Keratinocyte (primary cell): ENCODE data around the gene GRIK4. TPM values are rescaled to one million over a fixed set of nuclear protein-coding genes. Genes with fewer than 3 reads are reported as not detected.

Experiments used
- DNase-seq: peaks from one replicate; pipeline ENCODE4 v3.0.0-alpha.2; 2011; ENCODE audit warnings: low read depth, missing footprints, low spot score
- FAIRE-seq: peaks from 2 replicates; lab custom pipeline; 2011; peaks lifted over from hg19 to GRCh38; lab: Jason Lieb, UNC
- H2AFZ ChIP-seq: 2 replicates; pipeline ENCODE4 v1.6.0; 2012; ENCODE audit warnings: low read length, control low read depth, inconsistent platforms; ENCODE audit not compliant: control insufficient read depth
- H3K27ac ChIP-seq: 2 replicates; pipeline ENCODE4 v1.5.1; 2011; ENCODE audit warnings: low read length; ENCODE audit not compliant: control insufficient read depth, insufficient read depth
- H3K27me3 ChIP-seq: 3 replicates; pipeline ENCODE4 v1.6.0; 2011; ENCODE audit warnings: low read length; ENCODE audit not compliant: control insufficient read depth, insufficient read depth; ENCODE audit errors: extremely low read depth
- H3K36me3 ChIP-seq, 2 experiments: 2 replicates in 1 of 2; 3 replicates in 1 of 2; pipeline ENCODE4 v1.5.1; 2011; ENCODE audit warnings: low read length in 2 of 2, mild to moderate bottlenecking in 1 of 2; ENCODE audit not compliant: control insufficient read depth in 2 of 2, insufficient read depth in 2 of 2; ENCODE audit errors: extremely low read depth in 1 of 2
- H3K4me1 ChIP-seq: 3 replicates; pipeline ENCODE4 v1.5.1; 2011; ENCODE audit warnings: low read length; ENCODE audit not compliant: control insufficient read depth, insufficient read depth; ENCODE audit errors: extremely low read depth
- H3K4me2 ChIP-seq: 3 replicates; pipeline ENCODE4 v1.6.0; 2011; ENCODE audit warnings: low read depth, low read length; ENCODE audit not compliant: control insufficient read depth, insufficient read depth; ENCODE audit errors: extremely low read depth
- H3K4me3 ChIP-seq, 3 experiments: fragments of 200-600 bp in 1 of 3; sonication (generic) in 1 of 3; 2 replicates in 2 of 3; 3 replicates in 1 of 3; pipeline ENCODE4 v1.5.1; 2011 to 2016; ENCODE audit warnings: low read length in 3 of 3, mild to moderate bottlenecking in 3 of 3, control low read depth in 2 of 3, inconsistent platforms in 1 of 3, low read depth in 1 of 3, mixed read lengths in 1 of 3, mixed run types in 1 of 3, moderate library complexity in 1 of 3; ENCODE audit not compliant: control insufficient read depth in 2 of 3, insufficient read depth in 2 of 3; ENCODE audit errors: extremely low read depth in 1 of 3
- H3K79me2 ChIP-seq: 2 replicates; pipeline ENCODE4 v1.6.0; 2012; ENCODE audit warnings: low read length; ENCODE audit not compliant: control insufficient read depth, insufficient read depth
- H3K9ac ChIP-seq: 3 replicates; pipeline ENCODE4 v1.6.0; 2011; ENCODE audit warnings: low read length; ENCODE audit not compliant: control insufficient read depth, insufficient read depth; ENCODE audit errors: extremely low read depth
- H3K9me1 ChIP-seq: 3 replicates; pipeline ENCODE4 v1.6.0; 2011; ENCODE audit warnings: low read length; ENCODE audit not compliant: control insufficient read depth, insufficient read depth; ENCODE audit errors: extremely low read depth
- H3K9me3 ChIP-seq: 2 replicates; pipeline ENCODE4 v1.5.1; 2012; ENCODE audit warnings: low read depth, low read length; ENCODE audit not compliant: control insufficient read depth
- H4K20me1 ChIP-seq: 3 replicates; pipeline ENCODE4 v1.6.0; 2011; ENCODE audit warnings: low read length; ENCODE audit not compliant: control insufficient read depth, insufficient read depth; ENCODE audit errors: extremely low read depth
- CTCF ChIP-seq, 3 experiments: IDR thresholded peaks in 1 of 3; conservative IDR thresholded peaks in 1 of 3; optimal IDR thresholded peaks in 1 of 3; 2 replicates in 2 of 3; 3 replicates in 1 of 3; pipeline versions ENCODE3 to v1.5.1; 2011; ENCODE audit warnings: low read length in 3 of 3, mild to moderate bottlenecking in 3 of 3, moderate library complexity in 2 of 3, control low read depth in 1 of 3, inconsistent platforms in 1 of 3; ENCODE audit not compliant: insufficient read depth in 2 of 3; ENCODE audit errors: extremely low read depth in 1 of 3
- EZH2 ChIP-seq: IDR thresholded peaks from one replicate; pipeline ENCODE4 v1.6.1; 2012; ENCODE audit warnings: inconsistent platforms, mild to moderate bottlenecking, low read length, moderate library complexity
- dilution Hi-C: fragments of 300-500 bp; cut with MboI; formaldehyde crosslinking; loops from one replicate; pipeline ENCODE4 v1.7.0; 2020; ENCODE audit warnings: low sequenced_read_pairs; ENCODE audit not compliant: extremely low pct_ligation_motif_present
- polyA plus RNA-seq, 5 experiments: library from polyadenylated mRNA; depleted of rRNA in 3 of 5; stranded (reverse) in 3 of 5; stranded (forward) in 1 of 5; unstranded in 1 of 5; fragments of >200 nt; gene quantifications; 1 replicate in 1 of 5; 2 replicates in 3 of 5; 3 replicates in 1 of 5; pipeline versions ENCODE4 v1.2.1 to v1.2.3, GENCODE V29; 2011 to 2012; ENCODE audit warnings: missing spikeins in 2 of 5, low read depth in 1 of 5, low replicate concordance in 1 of 5

The GRIK4 gene
- polyA plus RNA-seq, 1 donor (not counting 4 experiments of a cell fraction or from before 2014, with no cell fraction given): not detected

GRCh38 chr11:120558744-120559431, 47.3 kb downstream of the GRIK4 start:
- TF ChIP-seq EZH2: no peak
- TF ChIP-seq CTCF (optimal IDR thresholded peaks at IDR 0.05 in 1 of 3, IDR thresholded peaks at IDR 0.05 in 1 of 3, conservative IDR thresholded peaks at IDR 0.05 in 1 of 3; ENCODE audit: extremely low read depth in 1 of 3, insufficient read depth in 2 of 3, low read length in 3 of 3): no peak

GRCh38 chr11:120561286-120561685, 49.7 kb downstream of the GRIK4 start:
- H3K27me3 ChIP-seq: peaks cover 36% of the 10 kb centered on the region
- TF ChIP-seq EZH2: no peak
- TF ChIP-seq CTCF (optimal IDR thresholded peaks at IDR 0.05 in 1 of 3, IDR thresholded peaks at IDR 0.05 in 1 of 3, conservative IDR thresholded peaks at IDR 0.05 in 1 of 3; ENCODE audit: extremely low read depth in 1 of 3, insufficient read depth in 2 of 3, low read length in 3 of 3): no peak
- FAIRE-seq: no peak

More at GRCh38 chr11:120558744-120559431, 47.3 kb downstream of the GRIK4 start:
- dilution Hi-C loops: no loop called here
- Histone ChIP-seq H3K27ac (no peak overlapping the region), H4K20me1 (no peaks in the 10 kb centered on the region), H3K4me2 (no peak overlapping the region), H3K36me3 (no peaks in the 10 kb centered on the region), H3K9me3 (no peaks in the 10 kb centered on the region), H3K27me3 (peaks cover 27% of the 10 kb centered on the region), H3K9me1 (no peaks in the 10 kb centered on the region), H2AFZ (no peak overlapping the region), H3K4me1 (no peaks in the 10 kb centered on the region), H3K79me2 (no peaks in the 10 kb centered on the region), H3K9ac (no peak overlapping the region), H3K4me3 (no peak overlapping the region)
- FAIRE-seq (no peak), DNase-seq (no peak)

More at GRCh38 chr11:120561286-120561685, 49.7 kb downstream of the GRIK4 start:
- Histone ChIP-seq H2AFZ (no peak overlapping the region), H3K79me2 (no peaks in the 10 kb centered on the region), H3K9ac (no peak overlapping the region), H3K36me3 (no peaks in the 10 kb centered on the region), H3K9me3 (no peaks in the 10 kb centered on the region), H3K9me1 (no peaks in the 10 kb centered on the region), H3K4me1 (peaks cover 14% of the 10 kb centered on the region), H4K20me1 (no peaks in the 10 kb centered on the region), H3K4me2 (no peak overlapping the region), H3K27ac (no peak overlapping the region), H3K4me3 (no peak overlapping the region)
- DNase-seq: no peak
- dilution Hi-C loops: no loop called here
